ENCODE results near the gene CXCR4.
"Not testable (repeated sequence)": the region's sequence is repeated elsewhere in the genome, so short reads cannot be mapped to it uniquely, and the experiment has no call there.

Gene CXCR4

DNA sequence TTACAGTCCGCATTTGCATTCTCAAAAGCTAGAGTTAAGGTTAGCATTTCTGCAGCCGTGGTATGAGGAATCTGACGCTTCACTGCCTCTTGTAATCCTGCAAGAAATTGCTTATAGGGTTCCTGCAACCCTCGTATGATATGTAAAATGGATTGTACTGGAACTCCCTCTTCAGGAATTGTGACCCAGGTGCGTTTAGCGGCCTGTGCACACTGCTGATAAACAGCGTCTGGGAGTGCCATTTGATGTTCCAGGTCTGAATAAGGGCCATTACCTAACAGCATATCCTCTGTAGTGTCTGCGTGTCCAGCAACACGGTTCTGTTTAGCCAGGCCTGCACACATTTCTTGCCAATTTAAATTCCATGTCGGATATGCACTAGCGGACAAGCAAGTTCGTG, 42.5 kb downstream of the CXCR4 start:
- Histone ChIP-seq H3K4me2 (ENCODE audit: low read length) (no peak overlapping the region), H3K9me3 (ENCODE audit: insufficient read depth, low read length) (peaks cover 10% of the 10 kb centered on the region; the same call in 1 of the 2 replicates)

GRCh38 chr2:136072621-136073020, 45.3 kb downstream of the CXCR4 start:
- Histone ChIP-seq H4K20me1 (ENCODE audit: insufficient read depth, low read length) (no peaks in the 10 kb centered on the region), H3K9me3 (ENCODE audit: insufficient read depth, low read length) (peaks cover 10% of the 10 kb centered on the region; the same call in 1 of the 2 replicates), H3K36me3 (replicated peaks; ENCODE audit: low read depth, low read length) (no peaks in the 10 kb centered on the region), H2AFZ (ENCODE audit: low read depth, low read length) (no peak overlapping the region), H3K9ac (ENCODE audit: low read length) (no peak overlapping the region), H3K4me1 (ENCODE audit: low read length) (peaks cover 18% of the 10 kb centered on the region), H3K4me3 (ENCODE audit: low read length) (no peak overlapping the region), H3K79me2 (ENCODE audit: low read length) (no peaks in the 10 kb centered on the region), H3K27ac (ENCODE audit: low read length) (no peak overlapping the region), H3K4me2 (ENCODE audit: low read length) (no peak overlapping the region), H3K27me3 (ENCODE audit: low read depth, low read length) (0 out of 2 replicates have a peak, but pooled peaks cover 3% of the 10 kb centered on the region)
- TF ChIP-seq CTCF (IDR thresholded peaks at IDR 0.05; ENCODE audit: low read depth, low read length) (no peak), EZH2phosphoT487 (IDR thresholded peaks at IDR 0.05; ENCODE audit: low read depth) (no peak)

More for the DNA sequence above, 42.5 kb downstream of the CXCR4 start:
- no peak overlapping the region for H3K27ac ChIP-seq (ENCODE audit: low read length)
- H3K4me1 ChIP-seq (ENCODE audit: low read length) = no peaks in the 10 kb centered on the region
- TF ChIP-seq CTCF (IDR thresholded peaks at IDR 0.05; ENCODE audit: low read depth, low read length) (no peak), EZH2phosphoT487 (IDR thresholded peaks at IDR 0.05; ENCODE audit: low read depth) (no peak)
- H3K27me3 ChIP-seq (ENCODE audit: low read depth, low read length) = 0 out of 2 replicates have a peak, but pooled peaks cover 4% of the 10 kb centered on the region
- no peak overlapping the region for H3K9ac ChIP-seq (ENCODE audit: low read length)
- H3K79me2 ChIP-seq (ENCODE audit: low read length) = no peaks in the 10 kb centered on the region
- no peaks in the 10 kb centered on the region for H4K20me1 ChIP-seq (ENCODE audit: insufficient read depth, low read length)
- H3K36me3 ChIP-seq (replicated peaks; ENCODE audit: low read depth, low read length) = no peaks in the 10 kb centered on the region
- no peak overlapping the region for H2AFZ ChIP-seq (ENCODE audit: low read depth, low read length)
- H3K4me3 ChIP-seq (ENCODE audit: low read length) = no peak overlapping the region

- H4K20me1 ChIP-seq (ENCODE audit: insufficient read depth, low read length) = not testable (repeated sequence)
Measured at GRCh38 chr2:136071887-136072286, 46.1 kb downstream of the CXCR4 start.

DNA sequence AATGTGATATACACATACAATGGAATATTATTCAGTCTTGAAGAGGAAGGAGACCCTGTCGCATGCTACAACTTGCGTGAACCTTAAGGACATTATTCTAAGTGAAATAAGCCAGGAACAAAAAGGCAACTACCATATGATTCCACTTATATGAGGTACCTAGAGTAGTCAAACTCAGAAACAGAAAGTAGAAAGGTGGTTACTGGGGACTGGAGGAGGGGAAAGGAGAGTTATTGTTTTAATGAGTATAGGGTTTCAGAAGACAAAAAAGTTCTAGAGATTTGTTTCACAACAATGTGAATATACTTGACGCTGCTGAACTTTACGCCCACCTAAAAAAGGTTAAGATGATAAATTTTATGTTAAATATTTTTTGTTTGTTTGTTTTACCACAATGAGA, 47.0 kb downstream of the CXCR4 start:
- H3K27ac ChIP-seq (ENCODE audit: low read length) = no peak overlapping the region
- H3K4me2 ChIP-seq (ENCODE audit: low read length) = no peak overlapping the region
- H2AFZ ChIP-seq (ENCODE audit: low read depth, low read length) = no peak overlapping the region
- H3K79me2 ChIP-seq (ENCODE audit: low read length) = no peaks in the 10 kb centered on the region
- no peak overlapping the region for H3K4me3 ChIP-seq (ENCODE audit: low read length)
- peaks cover 27% of the 10 kb centered on the region for H3K4me1 ChIP-seq (ENCODE audit: low read length)
- no peaks in the 10 kb centered on the region for H3K36me3 ChIP-seq (replicated peaks; ENCODE audit: low read depth, low read length)
- no peaks in the 10 kb centered on the region for H4K20me1 ChIP-seq (ENCODE audit: insufficient read depth, low read length)
- no peak overlapping the region for H3K9ac ChIP-seq (ENCODE audit: low read length)
- peaks cover 10% of the 10 kb centered on the region; the same call in 1 of the 2 replicates for H3K9me3 ChIP-seq (ENCODE audit: insufficient read depth, low read length)
- H3K27me3 ChIP-seq (ENCODE audit: low read depth, low read length) = no peaks in the 10 kb centered on the region
- no peak for TF ChIP-seq CTCF (IDR thresholded peaks at IDR 0.05; ENCODE audit: low read depth, low read length)
- no peak for TF ChIP-seq EZH2phosphoT487 (IDR thresholded peaks at IDR 0.05; ENCODE audit: low read depth)

More at GRCh38 chr2:136071887-136072286, 46.1 kb downstream of the CXCR4 start:
- not testable (repeated sequence) for H3K9ac ChIP-seq (ENCODE audit: low read length); H3K4me2 ChIP-seq (ENCODE audit: low read length); H3K79me2 ChIP-seq (ENCODE audit: low read length); H3K27ac ChIP-seq (ENCODE audit: low read length); H3K36me3 ChIP-seq (replicated peaks; ENCODE audit: low read depth, low read length); H3K27me3 ChIP-seq (ENCODE audit: low read depth, low read length); H2AFZ ChIP-seq (ENCODE audit: low read depth, low read length); H3K9me3 ChIP-seq (ENCODE audit: insufficient read depth, low read length); H3K4me3 ChIP-seq (ENCODE audit: low read length)
- peaks cover 18% of the 10 kb centered on the region for H3K4me1 ChIP-seq (ENCODE audit: low read length)

Data from OCI-LY3 (cell line).